NCI-H187 treated with DMSO at 0.1 percent for 48 hours (cell line): Measurements from ENCODE around the gene AHNAK2.
"Not testable (repeated sequence)": the region's sequence is repeated elsewhere in the genome, so short reads cannot be mapped to it uniquely, and the experiment has no call there.

Source experiments
- DNase-seq: peaks from one replicate; lab custom pipeline; 2025; lab: John Stamatoyannopoulos, UW

Gene AHNAK2

GRCh38 chr14:104977681-104978653, at the start of gene AHNAK2:
Gene AHNAK2, minus strand, starts transcription at chr14:104978374. Its CDS starts 137 bp downstream, at chr14:104978237.
- DNase-seq, result no peak

DNA sequence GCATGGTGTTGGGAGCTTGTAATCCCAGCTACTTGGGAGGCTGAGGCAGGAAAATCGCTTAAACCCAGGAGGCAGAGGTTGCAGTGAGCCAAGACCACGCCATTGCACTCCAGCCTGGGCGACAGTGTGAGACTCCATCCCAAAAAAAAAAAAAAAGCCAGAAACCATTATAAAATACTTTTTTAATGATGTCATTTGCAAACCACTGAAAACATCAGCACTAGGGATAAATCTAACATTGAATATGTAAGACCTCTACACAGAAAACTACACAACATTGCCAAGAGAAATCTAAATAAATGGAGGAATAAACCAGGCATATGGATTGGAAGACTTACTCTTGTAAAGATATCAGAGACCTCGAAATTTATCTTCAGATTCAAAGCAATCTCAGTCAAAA, 49.5 kb upstream of the AHNAK2 start:
- DNase-seq, result not testable (repeated sequence)

GRCh38 chr14:105026802-105027563, 48.8 kb upstream of the AHNAK2 start:
- no peak for DNase-seq

DNA sequence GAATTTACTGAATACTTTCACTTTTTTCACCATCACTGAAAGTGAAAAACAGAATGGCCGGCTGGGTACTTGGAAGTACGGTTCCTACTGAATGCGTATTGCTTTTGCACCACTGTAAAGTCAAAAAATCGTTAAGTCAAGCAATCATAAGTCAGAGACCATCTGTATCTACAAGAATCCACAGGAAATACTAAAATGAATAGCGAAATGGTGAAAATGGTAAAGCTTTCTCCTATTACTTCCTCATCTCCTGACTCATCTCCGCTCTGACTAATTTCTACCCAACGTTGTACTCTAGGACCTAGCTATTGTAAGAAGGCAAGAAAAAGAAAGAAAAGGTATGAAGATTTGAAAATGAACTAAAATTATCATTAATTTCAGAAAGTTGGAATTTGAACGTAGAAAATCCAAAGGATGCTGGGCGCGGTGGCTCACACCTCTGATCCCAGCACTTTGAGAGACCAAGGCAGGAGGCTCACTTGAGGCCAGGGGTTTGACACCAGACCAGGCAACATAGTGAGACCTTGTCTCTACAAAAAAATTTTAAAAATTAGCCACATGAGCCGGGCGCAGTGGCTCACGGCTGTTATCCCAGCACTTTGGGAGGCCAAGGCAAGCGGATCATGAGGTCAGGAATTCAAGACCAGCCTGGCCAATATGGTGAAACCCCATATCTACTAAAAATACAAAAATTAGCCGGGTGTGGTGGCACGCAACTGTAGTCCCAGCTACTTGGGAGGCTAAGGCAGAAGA, 48.0 kb upstream of the AHNAK2 start:
- DNase-seq, result no peak

DNA sequence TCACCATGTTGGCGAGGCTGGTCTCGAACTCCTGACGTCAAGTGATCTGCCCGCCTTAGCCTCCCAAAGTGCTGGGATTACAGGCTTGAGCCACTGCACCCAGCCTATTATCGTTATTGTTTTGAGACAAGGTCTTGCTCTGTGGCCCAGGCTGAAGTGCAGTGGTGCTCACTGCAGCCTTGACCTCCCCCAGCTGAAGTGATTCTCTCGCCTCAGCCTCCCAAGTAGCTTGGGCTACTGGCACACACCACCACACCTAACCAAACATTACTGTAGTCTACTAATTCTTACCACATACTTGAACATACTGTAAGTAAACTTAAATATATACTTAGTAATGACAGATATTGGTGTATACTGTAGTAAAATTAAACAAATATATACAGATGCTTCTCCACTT, 47.3 kb upstream of the AHNAK2 start:
- no peak for DNase-seq

- no peak for DNase-seq
These were observed 45.8 kb upstream of the AHNAK2 start for GRCh38 chr14:105023791-105024480.

DNA sequence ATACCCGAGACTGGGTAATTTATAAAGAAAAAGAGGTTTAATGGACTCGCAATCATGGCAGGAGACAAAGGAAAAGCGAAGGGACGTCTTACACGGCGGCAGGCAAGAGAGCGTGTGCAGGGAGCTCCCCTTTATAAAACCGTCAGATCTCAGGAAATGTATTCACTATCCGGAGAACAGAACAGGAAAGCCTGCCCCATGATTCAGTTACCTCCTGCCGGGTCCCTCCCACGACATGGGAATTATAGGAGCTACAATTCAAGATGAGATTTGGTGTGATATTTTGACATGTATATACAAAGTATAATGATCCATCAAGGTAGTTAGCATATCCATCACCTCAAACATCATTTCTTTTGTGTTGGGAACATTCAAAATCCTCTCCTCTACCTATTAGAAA, 45.0 kb upstream of the AHNAK2 start:
- DNase-seq, result no peak

- no peak for DNase-seq
These were observed 44.1 kb upstream of the AHNAK2 start for GRCh38 chr14:105022276-105022670.

DNA sequence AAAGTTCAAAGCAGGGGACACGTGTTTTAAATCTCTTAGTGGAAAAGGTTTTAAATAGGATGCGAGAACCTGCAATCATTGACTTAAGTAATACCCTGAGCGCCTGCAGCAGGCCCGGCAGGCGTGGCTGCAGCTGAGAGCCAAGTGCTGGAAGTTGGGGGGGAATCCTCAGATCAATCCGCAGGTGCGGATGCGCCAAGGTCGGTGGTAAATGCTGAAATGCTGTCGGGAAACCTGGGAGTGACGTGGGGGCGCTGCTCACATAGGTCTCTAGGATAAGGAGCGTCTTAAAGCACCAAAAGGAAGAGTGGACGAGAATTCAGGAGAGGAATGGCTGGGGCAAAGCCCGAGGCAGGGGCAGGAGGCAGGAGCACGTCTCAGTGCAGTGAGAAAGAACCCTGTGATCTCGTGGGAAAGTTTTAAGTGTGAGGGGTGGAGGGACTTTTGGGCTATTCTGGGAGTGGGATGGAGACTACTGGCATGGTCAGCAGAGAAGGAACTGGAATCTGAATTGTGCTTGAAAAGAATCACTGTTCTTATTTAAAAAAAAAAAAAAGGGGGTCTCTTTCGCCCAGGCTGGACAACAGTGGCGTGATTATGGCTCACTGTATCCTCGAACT, 43.6 kb upstream of the AHNAK2 start:
- peak; percentile 11 for DNase-seq

GRCh38 chr14:105020815-105021655, 42.9 kb upstream of the AHNAK2 start, which contains the start of gene CDCA4:
Gene CDCA4, minus strand, starts transcription at chr14:105021083. Its CDS starts 9,154 bp downstream, at chr14:105011929.
- DNase-seq, result peak; percentile 84

- no peak for DNase-seq
These were observed 42.0 kb upstream of the AHNAK2 start for GRCh38 chr14:105019861-105020814.

DNA sequence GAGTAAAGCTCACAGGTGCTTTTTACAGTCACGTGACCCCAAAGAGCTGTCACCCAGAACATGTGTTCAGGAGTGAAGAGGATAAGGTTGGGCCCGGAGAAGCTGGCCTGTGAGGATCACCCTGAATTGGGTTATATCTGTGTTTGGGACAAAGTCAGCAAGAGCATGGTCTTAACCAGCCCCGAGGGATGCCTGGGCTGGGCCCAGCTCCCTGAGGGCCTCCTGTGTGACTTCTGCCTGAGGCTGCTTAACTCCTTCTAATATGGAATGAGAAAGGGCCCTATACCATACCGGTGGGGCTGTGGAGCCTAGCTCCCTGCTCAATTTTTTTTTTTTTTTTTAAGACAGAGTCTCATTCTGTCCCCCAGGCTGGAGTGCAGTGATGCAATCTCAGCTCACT, 40.2 kb upstream of the AHNAK2 start:
- no peak for DNase-seq

DNA sequence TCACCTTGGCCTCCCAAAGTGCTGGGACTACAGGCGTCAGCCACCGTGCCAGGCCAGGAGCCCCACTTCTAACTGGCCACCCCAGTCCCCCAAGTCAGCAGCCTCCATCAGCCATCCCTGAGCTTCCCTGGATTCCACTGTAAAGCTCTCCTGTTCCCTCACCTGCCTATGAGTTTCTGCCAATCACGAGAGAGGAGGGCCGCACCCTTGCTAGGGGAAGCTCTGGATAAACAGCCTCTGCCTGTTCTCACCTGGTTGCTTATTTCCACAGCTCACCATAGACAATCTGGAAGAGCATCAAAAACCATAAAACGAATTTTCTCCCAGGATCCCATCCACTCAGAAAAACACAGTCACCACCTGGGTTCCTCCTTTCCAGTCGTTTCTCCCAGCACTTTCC, 37.7 kb upstream of the AHNAK2 start:
- no peak for DNase-seq

DNA sequence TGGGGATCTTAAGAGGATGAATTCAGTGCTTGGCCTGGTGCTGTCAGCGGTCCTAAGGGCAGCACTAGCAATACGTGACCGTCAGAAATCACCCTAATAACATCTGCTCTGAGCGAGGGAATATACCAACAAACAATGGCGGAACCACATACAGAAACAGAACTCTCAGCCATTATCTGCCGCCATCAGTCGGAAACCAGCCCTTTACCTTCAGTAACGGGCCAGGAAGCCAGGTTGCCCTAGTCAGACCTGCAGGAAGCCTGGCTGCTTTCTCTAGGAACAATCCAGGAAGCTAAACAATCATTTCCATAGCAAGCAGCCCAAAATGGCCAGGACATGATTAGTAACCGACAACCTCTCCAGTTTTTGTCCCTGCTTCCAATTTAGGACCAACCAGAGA, 37.1 kb upstream of the AHNAK2 start:
- no peak for DNase-seq

DNA sequence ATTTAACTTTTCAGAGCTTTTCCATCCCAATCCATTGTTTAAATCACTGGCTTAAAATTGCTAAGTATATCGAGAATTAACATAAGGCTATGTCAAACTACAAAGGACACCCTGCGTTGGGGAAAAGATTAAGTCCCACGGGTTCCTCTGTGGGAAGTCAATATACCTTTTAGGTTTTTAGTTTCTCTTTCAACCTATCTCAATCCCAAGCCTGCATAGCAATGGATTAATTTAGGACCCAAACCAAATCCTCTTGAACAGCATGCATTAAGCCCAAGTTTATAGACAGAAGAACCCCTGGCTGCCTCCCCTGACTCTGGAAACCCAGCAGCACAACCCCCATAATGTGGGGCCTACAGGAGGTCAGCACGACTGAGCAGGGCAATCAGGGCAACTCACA, 36.5 kb upstream of the AHNAK2 start:
- DNase-seq, result no peak

DNA sequence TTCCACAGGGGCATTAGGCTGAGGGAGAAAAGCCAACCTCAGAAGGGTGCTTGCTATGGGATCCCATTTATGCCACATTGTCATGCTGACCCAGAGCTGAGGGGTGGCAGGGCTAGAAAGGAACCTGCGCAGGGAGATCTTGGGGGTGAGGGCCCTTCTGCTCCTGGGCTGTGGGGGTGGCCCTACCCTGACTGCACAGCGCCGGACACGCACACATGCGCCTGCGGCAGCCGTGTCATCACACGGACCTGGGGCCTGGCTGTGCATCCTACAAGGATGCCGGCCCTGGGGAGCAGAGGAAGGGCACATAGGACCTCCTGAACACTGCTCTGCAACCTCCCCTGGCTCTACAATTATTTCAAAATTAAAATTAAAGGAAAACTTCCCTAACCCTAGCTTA, 35.9 kb upstream of the AHNAK2 start:
- DNase-seq, result no peak

GRCh38 chr14:105013150-105013785, 35.1 kb upstream of the AHNAK2 start:
- no peak for DNase-seq

DNA sequence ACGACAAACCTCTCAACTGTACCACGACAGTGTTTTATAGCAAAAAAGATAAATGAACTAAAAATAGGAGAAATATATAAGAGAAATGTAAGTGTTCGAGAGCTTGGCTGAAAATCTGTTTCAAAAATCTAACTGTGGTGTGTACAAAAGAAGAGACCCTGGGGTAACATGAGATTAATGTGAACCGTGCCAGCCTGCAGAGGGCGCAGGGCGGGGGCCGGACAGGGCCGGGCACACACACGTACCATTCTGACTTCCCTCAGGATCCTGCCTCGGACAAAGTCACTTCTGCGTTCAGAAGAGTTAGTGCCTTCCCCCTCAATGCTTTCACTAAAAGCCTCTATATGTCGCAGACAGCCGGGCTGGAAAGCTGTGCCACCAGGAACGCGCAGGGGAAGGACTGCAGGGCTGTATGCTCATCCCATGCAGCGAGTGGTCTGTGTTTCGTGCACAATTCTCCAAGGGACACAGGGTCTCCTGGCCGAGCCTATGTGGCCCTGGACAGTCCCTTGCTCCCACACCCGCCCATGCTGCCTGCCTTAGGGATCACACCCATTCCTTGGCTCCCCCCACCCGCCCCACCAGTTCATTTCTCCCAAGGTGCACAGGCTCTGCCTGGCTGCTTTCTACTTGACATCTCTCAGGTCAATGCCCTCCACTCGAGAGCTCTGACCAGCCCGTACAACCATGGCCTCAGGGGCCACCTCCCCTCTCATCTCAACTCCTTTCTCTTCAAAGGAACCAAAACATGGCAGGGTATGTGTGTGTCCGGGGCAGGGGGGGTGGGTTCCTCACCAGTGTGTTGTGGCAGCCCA, 34.2 kb upstream of the AHNAK2 start:
- DNase-seq, result no peak
